Endometrium (tissue), 2 donors: ENCODE results near the gene SMAD3.

Experiments used
- FAIRE-seq: peaks from 2 replicates; lab custom pipeline; 2012; peaks lifted over from hg19 to GRCh38; lab: Jason Lieb, UNC
- donor health status: control.
- donor health status: control.

Gene SMAD3

DNA sequence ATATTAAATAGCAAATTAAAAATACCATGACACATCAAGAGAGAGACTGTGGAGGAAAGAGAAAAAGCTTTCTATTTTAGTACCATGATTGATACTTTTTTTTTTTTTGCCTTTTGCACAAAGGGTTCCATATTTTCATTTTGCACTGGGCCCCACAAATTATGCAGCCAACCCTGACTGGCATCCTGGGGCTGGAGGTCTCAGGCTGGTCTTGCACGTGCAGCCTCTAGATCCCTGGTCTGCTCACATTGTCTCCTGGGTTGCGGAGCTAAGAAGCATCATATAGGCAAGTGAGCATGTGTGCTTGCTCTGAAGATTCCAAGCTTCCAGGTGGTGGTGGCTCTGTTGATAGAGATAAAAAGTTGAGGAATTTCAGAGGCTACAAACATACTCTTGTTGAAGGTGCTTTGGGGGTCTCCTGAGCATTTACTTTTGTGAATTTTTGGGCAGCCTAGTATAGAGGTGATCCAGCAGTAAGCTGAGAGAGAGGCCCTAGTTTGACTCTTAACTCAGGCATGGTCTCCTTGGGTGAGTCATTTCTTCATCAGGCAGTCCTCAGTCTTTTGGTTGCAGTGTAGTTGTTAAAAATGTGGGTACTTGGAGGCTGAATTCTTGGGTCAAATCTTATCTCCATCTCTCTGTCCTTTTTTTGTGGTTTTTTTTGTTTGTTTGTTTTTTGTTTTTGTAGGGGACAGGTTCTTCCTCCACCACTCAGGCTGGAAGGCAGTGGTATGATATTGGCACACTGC, 31.3 kb downstream of the SMAD3 start:
- FAIRE-seq: no peak

- no peak for FAIRE-seq
These were observed 32.0 kb downstream of the SMAD3 start for GRCh38 chr15:67097424-67097823.

DNA sequence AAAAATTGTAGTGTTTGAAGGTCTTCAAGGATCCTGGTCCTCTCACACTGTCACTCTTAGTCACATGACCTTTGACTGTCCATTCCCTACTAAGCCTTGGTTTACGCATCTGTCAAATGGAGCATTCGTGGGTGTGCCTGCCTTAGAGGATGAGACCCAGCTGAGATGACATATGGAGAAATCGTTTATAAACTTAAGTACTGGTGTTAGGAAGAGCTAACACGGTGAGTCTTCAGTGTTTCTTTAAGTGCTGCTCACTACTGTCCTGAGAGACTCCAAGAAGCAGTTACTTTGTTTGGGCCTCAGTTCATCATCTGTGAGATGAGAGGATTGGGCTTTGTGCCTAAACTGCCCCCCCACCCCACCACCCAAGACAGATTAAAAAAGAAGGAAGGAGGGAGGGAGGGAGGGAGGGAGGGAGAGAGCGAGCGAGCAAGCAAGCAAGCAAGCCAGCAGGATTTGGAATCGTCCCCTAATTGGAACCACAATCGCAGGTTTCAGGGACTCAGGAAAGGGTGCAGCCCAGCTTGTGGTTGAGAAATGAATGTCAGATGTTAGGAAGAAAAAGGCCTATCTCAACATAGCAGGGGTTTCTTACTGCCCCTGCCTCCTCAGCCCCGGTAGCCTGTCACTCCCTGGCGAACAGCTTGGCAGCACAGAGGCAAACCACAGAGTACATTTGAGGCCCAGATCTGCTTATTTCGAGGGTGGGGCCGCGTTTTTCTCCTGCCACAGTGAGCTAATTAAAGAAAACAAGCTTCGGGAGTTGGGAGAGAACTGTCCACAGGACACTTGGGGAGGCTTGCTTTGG, 32.7 kb downstream of the SMAD3 start:
- FAIRE-seq: no peak

GRCh38 chr15:67098768-67099282, 33.4 kb downstream of the SMAD3 start:
- FAIRE-seq: no peak

DNA sequence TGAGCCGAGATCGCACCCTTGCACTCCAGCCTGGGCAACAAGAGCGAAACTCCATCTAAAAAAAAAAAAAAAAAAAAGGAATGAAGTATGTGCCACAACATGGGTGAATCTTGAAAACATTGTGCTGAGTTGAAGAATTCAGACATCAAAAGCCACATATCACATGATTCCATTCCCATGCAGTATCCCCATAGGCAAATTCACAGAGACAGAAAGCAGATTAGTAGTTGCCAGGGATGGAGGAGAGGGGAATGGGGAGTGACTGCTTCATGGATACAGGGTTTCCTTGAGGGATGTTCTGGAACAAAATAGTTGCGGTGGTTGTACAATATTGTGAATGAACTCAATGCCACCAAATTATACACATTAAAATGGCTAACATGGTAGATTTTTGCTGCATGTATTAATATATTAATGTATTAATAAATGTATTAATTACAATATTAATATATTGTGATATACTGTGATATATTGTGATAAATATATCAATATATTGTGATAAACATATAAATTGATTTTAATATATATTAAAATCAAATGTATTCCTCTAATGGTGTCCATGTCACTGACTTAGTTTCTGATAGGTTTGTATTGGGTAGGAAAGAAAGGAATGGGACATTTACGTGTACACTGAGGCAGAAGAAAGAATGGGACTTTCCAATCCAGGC, 34.9 kb downstream of the SMAD3 start:
- no peak for FAIRE-seq

DNA sequence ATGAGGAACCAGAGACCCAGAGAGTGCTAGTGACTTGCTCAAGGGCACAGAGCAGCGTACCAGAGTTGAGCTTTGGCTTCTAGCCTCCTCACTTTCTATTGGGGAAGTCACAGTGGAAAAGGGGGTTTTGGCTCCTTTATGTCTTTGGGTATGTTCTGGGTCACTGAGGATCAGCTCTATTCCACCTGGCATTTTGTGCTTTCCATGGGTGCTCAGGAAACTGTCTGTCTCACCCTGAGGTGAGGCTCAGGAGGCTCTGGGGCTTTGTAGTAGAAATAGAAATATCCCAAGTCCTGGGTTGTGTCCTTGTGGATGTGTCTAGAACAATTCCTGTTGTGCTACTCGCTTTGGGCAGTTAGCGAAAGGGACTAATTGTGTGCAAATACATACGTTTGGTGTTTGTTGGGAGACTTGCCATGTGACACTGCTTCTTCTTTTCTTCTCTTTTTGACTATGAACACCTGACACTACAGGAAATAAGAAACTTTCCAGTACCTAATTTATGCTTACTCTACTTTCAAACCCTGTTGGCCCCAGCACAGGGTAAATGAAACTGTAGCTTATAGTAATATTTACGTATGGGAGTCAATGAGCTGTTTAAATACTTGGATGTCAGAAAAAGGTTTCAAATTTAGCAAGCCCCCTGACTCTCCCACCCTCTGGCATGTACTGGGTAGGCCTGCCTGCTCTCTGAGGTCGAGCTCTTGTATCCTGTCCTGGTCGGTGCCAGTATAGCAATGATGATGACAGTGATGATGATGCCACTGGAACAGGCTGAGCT, 35.6 kb downstream of the SMAD3 start:
- no peak for FAIRE-seq

- no peak for FAIRE-seq
These were observed 36.7 kb downstream of the SMAD3 start for GRCh38 chr15:67101911-67102598.

GRCh38 chr15:67102599-67102929, 37.2 kb downstream of the SMAD3 start:
- FAIRE-seq: no peak

- FAIRE-seq: no peak
These were observed 37.6 kb downstream of the SMAD3 start for GRCh38 chr15:67103021-67103420.

GRCh38 chr15:67103432-67103831, 38.0 kb downstream of the SMAD3 start:
- no peak for FAIRE-seq

DNA sequence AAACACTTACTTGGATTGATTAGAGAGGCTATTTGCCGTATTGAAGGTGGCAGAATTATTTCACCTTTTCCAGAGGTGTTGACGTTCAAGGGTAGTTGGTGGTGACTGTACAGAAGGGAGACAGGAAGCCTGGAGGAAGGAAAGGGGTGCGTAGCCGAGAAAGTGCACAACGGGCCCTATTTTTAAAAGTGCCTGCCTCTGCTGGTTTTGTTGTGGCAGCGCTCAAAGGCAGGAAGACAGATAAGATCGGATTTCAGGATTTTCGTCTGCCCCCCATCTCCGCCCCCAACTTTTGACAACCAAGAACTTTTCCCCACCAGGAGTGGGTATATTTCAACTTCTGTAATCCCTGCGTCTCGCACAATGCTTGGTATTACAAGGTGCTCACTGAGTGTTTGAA, 38.5 kb downstream of the SMAD3 start:
- FAIRE-seq: no peak

GRCh38 chr15:67104510-67104909, 39.1 kb downstream of the SMAD3 start:
- FAIRE-seq: no peak

DNA sequence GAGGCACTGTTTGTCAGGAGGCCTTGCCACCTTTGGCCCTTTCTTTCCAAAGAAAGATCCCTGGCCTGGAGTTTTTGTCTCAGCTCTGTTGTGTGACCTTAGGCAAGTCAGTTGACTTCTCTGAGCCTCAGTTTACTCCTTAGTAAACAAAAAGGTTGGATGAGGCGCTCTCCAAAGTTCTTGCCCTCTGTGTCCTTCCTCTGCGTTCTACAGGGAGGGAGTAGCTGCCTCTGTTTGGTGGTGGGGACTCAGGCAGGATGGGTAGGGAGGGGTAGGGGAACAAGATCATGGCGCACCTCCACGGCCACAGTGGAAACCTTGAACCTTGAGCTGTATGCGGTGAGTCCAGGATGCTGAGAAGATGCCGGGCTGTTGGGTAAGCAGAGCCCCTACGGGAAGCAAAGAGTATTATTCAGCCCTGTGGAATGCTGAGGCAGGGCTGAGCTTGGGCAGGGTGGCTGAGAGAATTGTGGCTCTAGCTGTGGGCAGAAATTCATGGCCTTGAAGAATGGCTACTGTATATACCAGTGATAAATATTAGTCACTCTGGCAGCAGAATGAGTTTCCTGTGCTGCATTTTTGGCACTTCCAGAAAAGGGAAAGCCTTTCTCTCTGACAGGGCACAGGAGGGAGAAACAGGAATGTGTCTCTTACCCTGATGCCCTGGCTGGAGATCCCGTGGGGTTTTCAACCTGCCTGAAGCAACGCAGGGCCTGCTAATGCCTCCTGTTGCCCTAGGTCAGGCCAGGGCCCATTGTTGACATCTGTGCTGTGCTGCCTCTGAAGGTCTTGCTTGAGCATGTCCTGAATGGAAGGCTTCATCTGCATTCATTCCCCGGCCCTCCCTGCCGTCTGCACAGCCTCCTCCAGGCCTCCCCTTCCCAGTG, 39.9 kb downstream of the SMAD3 start:
- FAIRE-seq: no peak

DNA sequence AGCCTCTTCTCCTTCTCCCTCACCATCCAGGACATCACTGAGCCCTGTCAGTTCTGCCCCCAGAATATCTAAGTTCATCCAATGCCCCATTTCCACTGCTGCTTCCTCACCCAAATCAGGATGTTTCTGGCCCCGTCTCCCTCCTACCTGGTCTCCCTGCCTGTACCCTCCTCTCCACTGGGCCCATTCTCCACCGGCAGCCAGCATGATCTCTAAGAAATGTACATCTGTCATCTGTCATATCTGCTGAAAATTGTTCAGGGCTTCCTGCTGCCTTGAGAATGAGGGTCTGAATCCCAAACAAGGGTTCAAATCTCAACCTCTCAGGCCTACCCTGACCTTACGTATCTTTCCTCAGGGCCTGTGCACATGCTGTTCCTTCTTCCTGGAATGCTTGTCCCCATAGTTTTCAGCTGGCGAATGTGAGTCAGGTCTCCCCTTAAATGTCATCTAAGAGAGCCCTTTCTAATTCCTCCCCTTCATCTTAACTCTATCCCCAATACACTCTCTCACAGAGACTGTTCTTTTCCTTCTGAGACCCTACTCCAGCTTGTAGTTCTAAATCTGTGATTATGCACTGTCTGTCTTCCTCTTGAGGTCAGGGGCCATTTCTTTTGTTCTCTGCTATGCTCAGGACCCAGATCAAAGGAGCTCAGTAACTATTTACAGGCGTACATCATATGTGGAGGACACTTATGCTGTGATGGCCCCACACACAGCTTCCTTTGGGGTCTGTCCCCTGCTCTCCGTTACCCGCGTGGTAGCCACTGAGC, 40.8 kb downstream of the SMAD3 start:
- no peak for FAIRE-seq

DNA sequence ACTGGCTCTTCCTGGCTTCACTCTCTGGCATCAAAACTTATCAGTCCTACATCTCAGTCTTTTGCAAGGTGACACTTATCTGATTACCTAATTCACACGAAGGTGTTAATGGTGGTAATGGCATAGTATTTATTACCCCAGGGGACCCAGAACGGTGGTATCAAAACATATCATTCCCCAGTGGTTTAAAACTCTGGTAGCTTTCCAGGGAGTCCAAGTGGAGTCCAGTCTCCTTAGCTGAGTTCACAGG, 41.3 kb downstream of the SMAD3 start:
- FAIRE-seq: no peak

- no peak for FAIRE-seq
These were observed 41.8 kb downstream of the SMAD3 start for GRCh38 chr15:67107014-67107812.

DNA sequence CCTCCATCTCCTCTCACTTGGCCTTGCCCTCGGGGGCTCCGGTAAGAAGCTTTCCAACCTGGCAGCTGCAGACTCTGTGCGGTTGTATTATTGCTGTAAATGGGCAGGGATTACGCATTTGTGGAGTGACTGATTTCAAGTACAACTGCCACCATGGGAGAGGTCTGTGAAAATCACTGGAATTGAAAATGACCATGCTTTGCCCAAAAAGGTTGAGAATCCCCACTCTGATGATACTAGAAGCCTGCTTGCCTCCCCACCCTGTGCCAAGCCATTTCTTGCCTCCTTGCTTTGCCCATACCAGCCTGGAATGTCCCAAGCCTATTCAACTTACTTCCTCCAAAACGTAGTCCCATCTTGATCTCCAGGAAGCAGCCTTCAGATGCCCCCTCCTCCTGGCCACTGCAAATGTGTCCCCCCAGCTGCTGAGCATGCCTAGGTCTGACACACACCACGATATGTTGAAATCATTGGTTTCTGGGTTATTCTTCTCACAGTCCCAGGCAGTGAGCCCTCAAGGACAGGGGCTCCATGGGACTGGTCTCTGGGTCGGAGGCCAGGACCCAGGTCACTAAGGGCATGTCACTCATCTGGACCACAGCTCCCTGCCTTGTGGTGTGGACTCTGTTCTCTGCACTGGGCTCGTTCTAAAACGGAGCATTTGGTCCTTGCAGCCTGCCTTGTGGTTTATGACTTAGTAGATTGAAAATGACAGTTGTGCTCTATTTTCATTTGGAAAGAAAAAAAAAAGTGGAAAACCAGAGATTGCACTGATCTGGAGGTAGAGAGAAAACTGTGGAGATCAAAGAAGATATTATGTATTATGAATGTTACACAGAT, 42.9 kb downstream of the SMAD3 start:
- FAIRE-seq: no peak
